Liver (tissue), 9 donors: ENCODE data around the gene CLDN10. TPM values are rescaled to one million over a fixed set of nuclear protein-coding genes. Genes with fewer than 3 reads are reported as not detected.

ENCODE experiments used
- DNase-seq: peaks from one replicate; pipeline ENCODE4 v3.0.0-alpha.2; 2017; ENCODE audit warnings: low spot score
- H3K27ac ChIP-seq, 2 donors: one replicate each; pipeline ENCODE4 v1.7.0; 2013; ENCODE audit warnings: inconsistent platforms in 2 of 2, low read length in 2 of 2, control low read depth in 1 of 2, low read depth in 1 of 2, mild to moderate bottlenecking in 1 of 2
- H3K27me3 ChIP-seq, 4 donors: one replicate each; pipeline versions ENCODE4 v1.6.1 to v1.7.0; 2013; ENCODE audit warnings: low read length in 3 of 4, inconsistent platforms in 1 of 4, mild to moderate bottlenecking in 1 of 4, moderate library complexity in 1 of 4; ENCODE audit not compliant: control insufficient read depth in 4 of 4, insufficient read depth in 4 of 4
- H3K36me3 ChIP-seq, 4 donors: one replicate each; pipeline versions ENCODE4 v1.6.1 to v1.7.0; 2013; ENCODE audit warnings: low read length in 3 of 4, mild to moderate bottlenecking in 3 of 4, low read depth in 1 of 4, moderate library complexity in 1 of 4; ENCODE audit not compliant: control insufficient read depth in 4 of 4, insufficient read depth in 3 of 4
- H3K4me1 ChIP-seq, 4 donors: one replicate each; pipeline versions ENCODE4 v1.6.1 to v1.7.0; 2013; ENCODE audit warnings: low read length in 3 of 4, mild to moderate bottlenecking in 3 of 4, moderate library complexity in 1 of 4; ENCODE audit not compliant: control insufficient read depth in 4 of 4, insufficient read depth in 4 of 4
- H3K4me3 ChIP-seq, 3 donors: one replicate each; pipeline versions ENCODE4 v1.6.1 to v1.7.0; 2013; ENCODE audit warnings: low read length in 3 of 3, control low read depth in 1 of 3, low read depth in 1 of 3, mild to moderate bottlenecking in 1 of 3
- H3K9ac ChIP-seq, 2 donors: one replicate each; pipeline ENCODE4 v1.7.0; 2013; ENCODE audit warnings: low read length in 2 of 2, mild to moderate bottlenecking in 2 of 2, moderate library complexity in 2 of 2, control low read depth in 1 of 2, low read depth in 1 of 2
- H3K9me3 ChIP-seq, 4 donors: one replicate each; pipeline versions ENCODE4 v1.6.1 to v1.7.0; 2013; ENCODE audit warnings: low read length in 3 of 4; ENCODE audit not compliant: control insufficient read depth in 4 of 4
- EGR1 ChIP-seq, 2 donors: IDR thresholded peaks; 2 replicates each; pipeline ENCODE4 v1.6.1; 2016 to 2018; ENCODE audit warnings: antibody characterized with exemption in 2 of 2, low read depth in 2 of 2
- FOXA1 ChIP-seq: IDR thresholded peaks from 2 replicates; pipeline ENCODE4 v1.6.1; 2016; ENCODE audit warnings: antibody characterized with exemption
- FOXA2 ChIP-seq: IDR thresholded peaks from 2 replicates; pipeline ENCODE4 v1.6.1; 2016; ENCODE audit warnings: antibody characterized with exemption
- GABPA ChIP-seq, 2 donors: IDR thresholded peaks in 1 of 2; conservative IDR thresholded peaks in 1 of 2; 2 replicates each; pipeline ENCODE4 v1.6.1; 2016; ENCODE audit warnings: antibody characterized with exemption in 2 of 2, mild to moderate bottlenecking in 1 of 2, moderate library complexity in 1 of 2
- HNF4A ChIP-seq, 2 donors: conservative IDR thresholded peaks; 2 replicates each; pipeline ENCODE4 v1.6.1; 2016; ENCODE audit warnings: antibody characterized with exemption in 2 of 2, mild to moderate bottlenecking in 2 of 2
- HNF4G ChIP-seq: IDR thresholded peaks from 2 replicates; pipeline ENCODE4 v1.6.1; 2016; ENCODE audit warnings: antibody characterized with exemption
- JUND ChIP-seq, 2 donors: IDR thresholded peaks; 2 replicates each; pipeline ENCODE4 v1.6.1; 2016; ENCODE audit warnings: antibody characterized with exemption in 2 of 2
- NR2F2 ChIP-seq: IDR thresholded peaks from 2 replicates; pipeline ENCODE4 v1.6.1; 2016; ENCODE audit warnings: antibody characterized with exemption
- RAD21 ChIP-seq, 2 donors: IDR thresholded peaks; 2 replicates each; pipeline ENCODE4 v1.6.1; 2016; ENCODE audit warnings: antibody characterized with exemption in 2 of 2, mild to moderate bottlenecking in 2 of 2
- RXRA ChIP-seq, 2 donors: IDR thresholded peaks; 2 replicates each; pipeline ENCODE4 v1.6.1; 2017 to 2018; ENCODE audit warnings: antibody characterized with exemption in 2 of 2, mild to moderate bottlenecking in 1 of 2
- SP1 ChIP-seq: IDR thresholded peaks from 2 replicates; pipeline ENCODE4 v1.6.1; 2018; ENCODE audit warnings: antibody characterized with exemption, mild to moderate bottlenecking
- TAF1 ChIP-seq: conservative IDR thresholded peaks from 2 replicates; pipeline ENCODE4 v1.6.1; 2016; ENCODE audit warnings: antibody characterized with exemption, mild to moderate bottlenecking
- YY1 ChIP-seq: IDR thresholded peaks from 2 replicates; pipeline ENCODE4 v1.6.1; 2016; ENCODE audit warnings: antibody characterized with exemption, mild to moderate bottlenecking
- WGBS: extraction: QIAGEN DNeasy Blood & Tissue Kit; methylation state at CpG from one replicate; pipeline ENCODE4 v1.1.7; 2013; 5-methylcytosine and 5-hydroxymethylcytosine counted together
- polyA plus RNA-seq, 2 donors: library from polyadenylated mRNA; stranded (reverse) in 1 of 2; unstranded in 1 of 2; fragments of 200-250 nt in 1 of 2; fragments of >200 nt in 1 of 2; fragmentation: Nextera tagmentation in 1 of 2; extraction: Ambion mirVana in 1 of 2; gene quantifications; one replicate each; pipeline versions ENCODE4 v1.2.1 to v1.2.3, GENCODE V29; 2013 to 2015
- total RNA-seq, 2 donors: library from RNA; depleted of rRNA; stranded (reverse); fragments of >200 nt; gene quantifications; one replicate each; pipeline ENCODE4 v1.2.3, GENCODE V29; 2014
- TF ChIP-seq, protein P1 (sequence below): IDR thresholded peaks from 2 replicates; pipeline ENCODE4 v1.6.1; 2016; ENCODE audit warnings: antibody characterized with exemption
- TF ChIP-seq, protein P2 (sequence below): IDR thresholded peaks from 2 replicates; pipeline ENCODE4 v1.6.1; 2016; ENCODE audit warnings: antibody characterized with exemption, mild to moderate bottlenecking
- TF ChIP-seq, protein P3 (sequence below): fragments of 150-350 bp; IDR thresholded peaks from 2 replicates; pipeline ENCODE4 v1.5.1; 2017; ENCODE audit warnings: improper control_type of control experiment, low read depth, low read length; ENCODE audit not compliant: missing input control
- TF ChIP-seq, protein P4 (sequence below): IDR thresholded peaks from 2 replicates; pipeline ENCODE4 v1.6.1; 2016; ENCODE audit warnings: antibody characterized with exemption
- TF ChIP-seq, protein P5 (sequence below): IDR thresholded peaks from 2 replicates; pipeline ENCODE4 v1.6.1; 2016; ENCODE audit warnings: antibody characterized with exemption
- donor health status: healthy.
- donor health status: healthy.
- donor health status: healthy.
- donor health status: healthy.
- donor health status: healthy.

CLDN10 gene
- total and polyA plus RNA-seq, 4 donors: 0.79 to 15.1 (median 3.1) TPM

DNA sequence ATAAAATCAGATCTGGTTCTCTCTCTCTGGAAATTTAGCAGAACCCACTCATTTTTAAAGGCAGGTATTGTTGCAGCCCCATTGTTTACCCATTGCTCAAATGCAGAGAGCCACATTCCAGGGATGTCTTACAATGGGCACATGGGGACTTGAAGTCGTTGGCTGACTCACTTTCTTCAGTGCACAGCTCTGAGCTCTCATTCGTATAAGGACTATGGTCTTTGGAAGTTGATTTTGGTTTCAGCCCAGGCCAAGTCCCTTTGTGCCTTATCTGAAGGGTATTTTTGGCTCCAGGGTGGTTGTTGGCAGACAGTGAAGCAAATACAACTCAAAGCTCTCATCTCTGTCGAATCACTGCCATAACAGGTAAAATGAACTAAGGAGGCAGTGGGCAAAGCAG, 47.3 kb upstream of the CLDN10 start:
- Histone ChIP-seq H3K27me3 (peaks cover 0 to 6% (median 0%) of the 10 kb centered on the region in 4 donors), H3K36me3 (no peaks in the 10 kb centered on the region), H3K4me1 (no peaks in the 10 kb centered on the region), H3K9ac (no peak overlapping the region), H3K4me3 (no peak overlapping the region), H3K27ac (no peak overlapping the region), H3K9me3 (peaks cover 0 to 4% (median 1%) of the 10 kb centered on the region in 4 donors)
- DNase-seq: no peak
- 36% methylated on average over 3 of the region's 3 CpGs for WGBS
- TF ChIP-seq RXRA (IDR thresholded peaks at IDR 0.05) (no peak), HNF4A (conservative IDR thresholded peaks at IDR 0.05) (no peak), YY1 (no peak), GABPA (IDR thresholded peaks at IDR 0.05 in 1 of 2, conservative IDR thresholded peaks at IDR 0.05 in 1 of 2) (no peak), HNF4G (no peak), NR2F2 (no peak), TAF1 (no peak), RAD21 (IDR thresholded peaks at IDR 0.05) (no peak), FOXA1 (no peak), JUND (IDR thresholded peaks at IDR 0.05) (no peak)
- TF ChIP-seq, protein P1, sequence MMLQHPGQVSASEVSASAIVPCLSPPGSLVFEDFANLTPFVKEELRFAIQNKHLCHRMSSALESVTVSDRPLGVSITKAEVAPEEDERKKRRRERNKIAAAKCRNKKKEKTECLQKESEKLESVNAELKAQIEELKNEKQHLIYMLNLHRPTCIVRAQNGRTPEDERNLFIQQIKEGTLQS: no peak
- TF ChIP-seq, protein P2, sequence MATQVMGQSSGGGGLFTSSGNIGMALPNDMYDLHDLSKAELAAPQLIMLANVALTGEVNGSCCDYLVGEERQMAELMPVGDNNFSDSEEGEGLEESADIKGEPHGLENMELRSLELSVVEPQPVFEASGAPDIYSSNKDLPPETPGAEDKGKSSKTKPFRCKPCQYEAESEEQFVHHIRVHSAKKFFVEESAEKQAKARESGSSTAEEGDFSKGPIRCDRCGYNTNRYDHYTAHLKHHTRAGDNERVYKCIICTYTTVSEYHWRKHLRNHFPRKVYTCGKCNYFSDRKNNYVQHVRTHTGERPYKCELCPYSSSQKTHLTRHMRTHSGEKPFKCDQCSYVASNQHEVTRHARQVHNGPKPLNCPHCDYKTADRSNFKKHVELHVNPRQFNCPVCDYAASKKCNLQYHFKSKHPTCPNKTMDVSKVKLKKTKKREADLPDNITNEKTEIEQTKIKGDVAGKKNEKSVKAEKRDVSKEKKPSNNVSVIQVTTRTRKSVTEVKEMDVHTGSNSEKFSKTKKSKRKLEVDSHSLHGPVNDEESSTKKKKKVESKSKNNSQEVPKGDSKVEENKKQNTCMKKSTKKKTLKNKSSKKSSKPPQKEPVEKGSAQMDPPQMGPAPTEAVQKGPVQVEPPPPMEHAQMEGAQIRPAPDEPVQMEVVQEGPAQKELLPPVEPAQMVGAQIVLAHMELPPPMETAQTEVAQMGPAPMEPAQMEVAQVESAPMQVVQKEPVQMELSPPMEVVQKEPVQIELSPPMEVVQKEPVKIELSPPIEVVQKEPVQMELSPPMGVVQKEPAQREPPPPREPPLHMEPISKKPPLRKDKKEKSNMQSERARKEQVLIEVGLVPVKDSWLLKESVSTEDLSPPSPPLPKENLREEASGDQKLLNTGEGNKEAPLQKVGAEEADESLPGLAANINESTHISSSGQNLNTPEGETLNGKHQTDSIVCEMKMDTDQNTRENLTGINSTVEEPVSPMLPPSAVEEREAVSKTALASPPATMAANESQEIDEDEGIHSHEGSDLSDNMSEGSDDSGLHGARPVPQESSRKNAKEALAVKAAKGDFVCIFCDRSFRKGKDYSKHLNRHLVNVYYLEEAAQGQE: no peak

DNA sequence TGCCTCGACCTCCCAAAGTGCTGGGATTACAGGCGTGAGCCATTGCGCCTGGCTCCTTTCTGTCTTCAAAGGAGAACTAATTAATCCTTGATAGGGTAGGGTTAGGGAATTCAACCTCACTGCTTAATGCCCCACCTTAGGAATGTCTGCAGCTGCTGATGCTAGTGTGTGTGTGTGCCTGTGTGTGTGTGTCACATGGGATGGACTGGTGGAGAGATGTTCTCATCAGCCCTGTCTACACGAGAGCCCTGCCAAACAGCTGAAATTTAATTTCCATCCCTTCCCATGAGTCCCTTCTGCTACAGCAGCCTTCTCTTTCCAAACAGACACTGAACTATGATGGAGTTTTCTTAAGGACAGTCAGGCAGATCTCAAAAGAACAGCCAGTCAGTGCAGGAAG, 46.5 kb upstream of the CLDN10 start:
- DNase-seq: no peak
- H3K9me3 ChIP-seq: peaks cover 0 to 4% (median 1%) of the 10 kb centered on the region in 4 donors
- WGBS: 73% methylated on average over 4 of the region's 4 CpGs
- H3K9ac ChIP-seq: no peak overlapping the region
- no peaks in the 10 kb centered on the region for H3K4me1 ChIP-seq
- H3K4me3 ChIP-seq: no peak overlapping the region
- peaks cover 0 to 6% (median 0%) of the 10 kb centered on the region in 4 donors for H3K27me3 ChIP-seq
- no peak for TF ChIP-seq EGR1 (IDR thresholded peaks at IDR 0.05; ENCODE audit: low read depth in 2 of 2)
- no peak for TF ChIP-seq JUND (IDR thresholded peaks at IDR 0.05)
- TF ChIP-seq GABPA (IDR thresholded peaks at IDR 0.05 in 1 of 2, conservative IDR thresholded peaks at IDR 0.05 in 1 of 2): no peak
- TF ChIP-seq SP1: no peak
- TF ChIP-seq NR2F2: no peak
- no peak for TF ChIP-seq FOXA2
- no peak for TF ChIP-seq FOXA1
- no peaks in the 10 kb centered on the region for H3K36me3 ChIP-seq
- no peak overlapping the region for H3K27ac ChIP-seq

DNA sequence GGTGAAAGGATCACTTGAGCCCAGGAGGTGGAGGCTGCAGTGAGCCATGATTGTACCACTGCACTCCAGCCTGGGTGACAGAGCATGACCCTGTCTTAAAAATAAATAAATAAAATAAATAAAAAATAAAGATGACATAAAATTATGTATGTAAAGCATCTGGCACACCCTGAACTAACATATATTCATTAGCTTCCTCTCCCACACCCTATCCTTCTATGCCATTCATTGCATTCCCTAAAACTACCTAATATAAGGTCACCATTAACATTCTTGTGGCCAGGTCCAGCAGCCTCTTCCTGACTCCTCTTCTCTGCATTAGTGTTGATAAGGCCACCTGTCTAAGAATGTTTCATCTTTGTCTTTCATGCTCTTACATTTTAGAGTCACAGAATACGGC, 44.5 kb upstream of the CLDN10 start:
- Histone ChIP-seq H3K4me1 (no peaks in the 10 kb centered on the region), H3K4me3 (no peak overlapping the region), H3K36me3 (no peaks in the 10 kb centered on the region), H3K27ac (no peak overlapping the region), H3K9ac (no peak overlapping the region), H3K9me3 (no peaks in the 10 kb centered on the region), H3K27me3 (peaks cover 0 to 9% (median 0%) of the 10 kb centered on the region in 4 donors)
- TF ChIP-seq FOXA2 (no peak), HNF4A (conservative IDR thresholded peaks at IDR 0.05) (no peak), GABPA (IDR thresholded peaks at IDR 0.05 in 1 of 2, conservative IDR thresholded peaks at IDR 0.05 in 1 of 2) (no peak), FOXA1 (no peak), JUND (IDR thresholded peaks at IDR 0.05) (no peak), RAD21 (IDR thresholded peaks at IDR 0.05) (no peak), NR2F2 (no peak), EGR1 (IDR thresholded peaks at IDR 0.05; ENCODE audit: low read depth in 2 of 2) (no peak), TAF1 (no peak), HNF4G (no peak)
- TF ChIP-seq, protein P3, sequence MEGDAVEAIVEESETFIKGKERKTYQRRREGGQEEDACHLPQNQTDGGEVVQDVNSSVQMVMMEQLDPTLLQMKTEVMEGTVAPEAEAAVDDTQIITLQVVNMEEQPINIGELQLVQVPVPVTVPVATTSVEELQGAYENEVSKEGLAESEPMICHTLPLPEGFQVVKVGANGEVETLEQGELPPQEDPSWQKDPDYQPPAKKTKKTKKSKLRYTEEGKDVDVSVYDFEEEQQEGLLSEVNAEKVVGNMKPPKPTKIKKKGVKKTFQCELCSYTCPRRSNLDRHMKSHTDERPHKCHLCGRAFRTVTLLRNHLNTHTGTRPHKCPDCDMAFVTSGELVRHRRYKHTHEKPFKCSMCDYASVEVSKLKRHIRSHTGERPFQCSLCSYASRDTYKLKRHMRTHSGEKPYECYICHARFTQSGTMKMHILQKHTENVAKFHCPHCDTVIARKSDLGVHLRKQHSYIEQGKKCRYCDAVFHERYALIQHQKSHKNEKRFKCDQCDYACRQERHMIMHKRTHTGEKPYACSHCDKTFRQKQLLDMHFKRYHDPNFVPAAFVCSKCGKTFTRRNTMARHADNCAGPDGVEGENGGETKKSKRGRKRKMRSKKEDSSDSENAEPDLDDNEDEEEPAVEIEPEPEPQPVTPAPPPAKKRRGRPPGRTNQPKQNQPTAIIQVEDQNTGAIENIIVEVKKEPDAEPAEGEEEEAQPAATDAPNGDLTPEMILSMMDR: no peak
- TF ChIP-seq, protein P4, sequence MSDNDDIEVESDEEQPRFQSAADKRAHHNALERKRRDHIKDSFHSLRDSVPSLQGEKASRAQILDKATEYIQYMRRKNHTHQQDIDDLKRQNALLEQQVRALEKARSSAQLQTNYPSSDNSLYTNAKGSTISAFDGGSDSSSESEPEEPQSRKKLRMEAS: no peak
- TF ChIP-seq, protein P1: no peak
- TF ChIP-seq, protein P5, sequence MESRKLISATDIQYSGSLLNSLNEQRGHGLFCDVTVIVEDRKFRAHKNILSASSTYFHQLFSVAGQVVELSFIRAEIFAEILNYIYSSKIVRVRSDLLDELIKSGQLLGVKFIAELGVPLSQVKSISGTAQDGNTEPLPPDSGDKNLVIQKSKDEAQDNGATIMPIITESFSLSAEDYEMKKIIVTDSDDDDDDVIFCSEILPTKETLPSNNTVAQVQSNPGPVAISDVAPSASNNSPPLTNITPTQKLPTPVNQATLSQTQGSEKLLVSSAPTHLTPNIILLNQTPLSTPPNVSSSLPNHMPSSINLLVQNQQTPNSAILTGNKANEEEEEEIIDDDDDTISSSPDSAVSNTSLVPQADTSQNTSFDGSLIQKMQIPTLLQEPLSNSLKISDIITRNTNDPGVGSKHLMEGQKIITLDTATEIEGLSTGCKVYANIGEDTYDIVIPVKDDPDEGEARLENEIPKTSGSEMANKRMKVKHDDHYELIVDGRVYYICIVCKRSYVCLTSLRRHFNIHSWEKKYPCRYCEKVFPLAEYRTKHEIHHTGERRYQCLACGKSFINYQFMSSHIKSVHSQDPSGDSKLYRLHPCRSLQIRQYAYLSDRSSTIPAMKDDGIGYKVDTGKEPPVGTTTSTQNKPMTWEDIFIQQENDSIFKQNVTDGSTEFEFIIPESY: no peak
- WGBS: 15% methylated on average over 1 of the region's 1 CpG
- no peak for DNase-seq
